D721Med (cell line): ENCODE data around the gene PMPCA.

ENCODE experiments used
- DNase-seq: peaks from one replicate; pipeline ENCODE4 v3.0.0; 2011; ENCODE audit warnings: low spot score; ENCODE audit not compliant: insufficient read length
- FAIRE-seq: peaks from 2 replicates; lab custom pipeline; 2011; peaks lifted over from hg19 to GRCh38; lab: Jason Lieb, UNC
- CTCF ChIP-seq: IDR thresholded peaks from 2 replicates; pipeline ENCODE4 v1.5.1; 2012; ENCODE audit warnings: mild to moderate bottlenecking, control low read depth; ENCODE audit not compliant: insufficient read depth; ENCODE audit errors: missing control alignments

Gene PMPCA

GRCh38 chr9:136432591-136432990 lies 22.1 kb downstream of the PMPCA start:
- DNase-seq: no peak
- no peak for FAIRE-seq
- no peak for TF ChIP-seq CTCF

- no peak for DNase-seq
- FAIRE-seq: no peak
- no peak for TF ChIP-seq CTCF
These were observed 22.7 kb downstream of the PMPCA start for GRCh38 chr9:136433043-136433715.

DNA sequence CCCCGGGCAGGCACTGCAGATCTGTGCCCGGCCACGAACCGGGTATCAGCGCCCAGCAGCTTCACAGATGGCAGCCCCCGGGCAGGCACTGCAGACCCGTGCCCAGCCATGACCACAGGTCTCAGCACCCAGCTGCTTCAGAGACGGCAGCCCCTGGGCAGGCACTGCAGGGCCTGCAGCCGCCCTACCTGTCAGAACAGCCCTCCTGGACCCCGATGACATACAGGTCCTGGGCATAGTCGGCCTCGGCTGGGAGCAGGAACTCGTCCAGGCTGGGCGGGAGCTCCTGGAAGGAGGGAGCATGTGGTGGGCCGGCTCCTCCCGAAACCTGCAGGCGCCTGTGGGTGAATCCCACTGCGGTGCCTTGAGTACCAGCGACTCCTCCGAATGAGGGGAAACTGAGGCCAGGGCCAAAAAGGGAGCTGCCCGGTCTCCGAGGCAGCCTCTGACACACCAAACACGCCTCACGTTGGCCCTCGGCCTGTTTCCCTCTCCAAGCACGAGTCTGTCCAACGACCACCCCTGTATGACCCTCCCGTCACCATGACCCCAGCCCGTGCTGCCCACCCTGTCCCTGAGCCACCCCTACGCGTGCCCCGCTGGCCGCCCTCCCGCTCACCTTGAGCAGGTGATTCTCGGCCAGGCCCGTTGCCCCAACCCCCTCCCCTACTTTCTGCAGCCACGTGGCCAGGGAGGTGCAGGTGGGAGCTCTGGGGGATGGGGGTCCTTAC lies 23.6 kb downstream of the PMPCA start:
- FAIRE-seq: no peak

GRCh38 chr9:136434580-136435169 lies 24.2 kb downstream of the PMPCA start:
- no peak for DNase-seq
- no peak for FAIRE-seq
- no peak for TF ChIP-seq CTCF

More for the DNA sequence above, 23.6 kb downstream of the PMPCA start:
- DNase-seq: no peak
- TF ChIP-seq CTCF: no peak

- no peak for DNase-seq
- TF ChIP-seq CTCF: no peak
- FAIRE-seq: no peak
These were observed 25.7 kb downstream of the PMPCA start for GRCh38 chr9:136436055-136436634.

DNA sequence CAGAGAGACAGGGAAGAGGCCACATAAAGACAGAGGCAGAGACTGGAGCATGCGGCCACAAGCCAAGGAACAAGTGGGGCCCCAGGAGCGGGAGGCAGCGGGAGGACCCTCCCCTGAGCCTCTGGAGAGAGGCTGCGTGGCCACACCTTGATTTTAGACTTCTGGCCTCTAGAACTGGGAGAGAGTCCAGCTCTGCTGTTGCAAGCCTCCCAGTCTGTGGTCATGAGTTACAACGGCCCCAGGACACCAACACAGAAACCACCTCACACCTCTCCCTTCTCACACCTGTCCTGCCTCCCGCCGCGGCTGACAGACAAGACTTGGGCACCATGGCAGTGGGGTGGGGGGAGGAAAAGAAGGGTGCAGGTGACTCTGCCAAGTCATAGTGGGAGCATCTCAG lies 27.0 kb downstream of the PMPCA start:
- FAIRE-seq: no peak

More for the DNA sequence above, 27.0 kb downstream of the PMPCA start:
- no peak for DNase-seq
- TF ChIP-seq CTCF: no peak
